HG03558 (cell line): ENCODE measurements around the gene ZSCAN9.

Source experiments
- ATAC-seq: cut with Tn5 transposase; IDR thresholded peaks from one replicate; pipeline ENCODE4 v1.9.1; 2021; ENCODE audit warnings: moderate number of reproducible peaks; ENCODE audit not compliant: unreplicated experiment; ENCODE audit errors: extremely low read depth

ZSCAN9 gene

DNA sequence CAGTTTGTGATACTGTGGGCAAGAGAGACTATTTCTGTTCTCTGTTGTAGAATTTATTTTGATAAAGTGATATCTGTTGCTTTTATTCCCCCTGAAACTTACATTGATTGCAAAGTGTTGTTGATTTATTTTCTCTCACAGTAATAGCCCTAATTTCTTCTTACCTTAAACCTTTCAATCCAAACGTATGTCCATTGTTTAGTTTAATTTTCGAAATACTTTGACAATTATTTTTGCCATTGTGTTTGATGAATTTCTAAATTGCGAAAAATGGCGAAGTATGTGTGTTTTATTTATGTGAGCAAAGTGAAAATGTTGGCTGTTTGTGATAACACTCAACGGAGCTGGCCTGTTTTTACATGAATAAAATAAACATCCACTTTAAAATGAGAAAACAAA, 41.5 kb downstream of the ZSCAN9 start:
- no peak for ATAC-seq

GRCh38 chr6:28266962-28267694, 42.1 kb downstream of the ZSCAN9 start, which contains the start of gene ZSCAN26:
ZSCAN26 (plus strand) TSS chr6:28267143; CDS start chr6:28271920, 4,777 bp downstream.
- peak; percentile 74 for ATAC-seq

- no peak for ATAC-seq
Measured at GRCh38 chr6:28267695-28268059, 42.6 kb downstream of the ZSCAN9 start.

- ATAC-seq: no peak
Measured at GRCh38 chr6:28269492-28269891, 44.4 kb downstream of the ZSCAN9 start.

DNA sequence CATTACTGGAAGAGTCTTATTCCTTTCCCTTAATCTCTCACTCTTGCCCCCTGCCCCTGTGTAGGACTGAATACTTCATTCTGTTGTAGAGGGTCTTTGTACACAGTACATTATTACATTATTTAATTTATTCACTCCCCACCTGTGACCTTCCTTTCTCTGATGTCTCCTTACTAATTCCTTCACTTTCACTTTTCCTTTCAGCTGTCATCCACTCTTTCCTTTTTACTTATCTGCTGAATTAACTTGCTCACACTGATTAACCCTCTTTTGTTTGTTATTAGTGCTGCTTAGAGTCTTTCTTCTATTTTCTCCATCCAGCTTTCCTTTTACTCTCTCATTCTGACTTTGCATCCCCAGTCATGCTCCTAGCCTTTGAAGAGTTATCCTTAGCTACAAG, 49.8 kb downstream of the ZSCAN9 start:
- no peak for ATAC-seq

DNA sequence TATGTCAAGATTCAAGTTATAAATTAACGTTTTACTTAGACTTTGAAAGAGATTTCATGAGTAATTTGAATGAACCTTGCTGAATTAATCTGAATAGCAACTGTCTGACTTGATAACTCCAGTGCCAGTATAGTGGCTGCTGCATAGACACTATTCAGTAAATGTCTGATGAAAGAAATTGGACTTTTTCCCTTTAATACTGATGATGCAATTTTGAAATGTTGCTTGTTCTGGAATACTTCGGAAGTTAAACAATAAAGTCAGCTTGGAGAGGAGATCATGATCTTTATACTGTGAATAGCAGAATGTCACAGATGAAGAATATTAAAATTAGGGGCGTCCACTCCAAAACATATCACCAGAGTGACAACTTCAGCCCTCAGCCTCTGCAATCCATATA, 52.7 kb downstream of the ZSCAN9 start:
- no peak for ATAC-seq

DNA sequence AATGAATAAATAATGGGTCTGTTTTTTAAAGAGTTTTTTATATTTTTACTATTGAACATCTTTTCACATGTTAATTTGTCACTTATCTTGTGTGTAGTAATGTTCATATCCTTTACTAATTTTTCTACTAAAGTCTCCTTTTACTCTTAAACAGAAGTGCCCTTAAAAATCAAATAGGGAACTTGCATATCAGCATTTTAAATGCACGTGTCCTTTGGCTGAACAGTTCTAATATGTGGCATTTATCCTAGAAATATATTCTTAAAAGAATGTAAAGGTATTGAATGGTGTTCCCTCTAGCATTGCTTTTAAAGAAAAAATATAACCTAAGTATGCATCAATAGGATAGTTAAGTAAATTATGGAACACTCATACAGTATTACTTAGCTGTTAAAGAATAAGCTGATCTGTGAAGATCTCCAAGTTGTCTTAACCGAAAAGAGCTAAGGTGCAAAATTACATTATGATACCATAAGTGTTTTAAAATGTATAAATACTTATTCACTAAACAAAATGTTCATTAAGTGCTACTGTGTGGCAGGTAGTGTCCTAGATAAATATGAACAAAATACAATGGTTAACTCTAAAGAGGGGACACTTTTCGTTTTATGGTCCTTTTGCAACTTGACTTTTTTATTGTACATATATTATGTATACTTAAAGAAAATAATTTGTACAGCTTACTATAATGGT, 55.7 kb downstream of the ZSCAN9 start:
- ATAC-seq: no peak

- ATAC-seq: peak; percentile 65
Measured at GRCh38 chr6:28281288-28282064, 56.4 kb downstream of the ZSCAN9 start, which contains the start of gene PGBD1. PGBD1 (plus strand) TSS chr6:28281572; CDS start chr6:28283814, 2,242 bp downstream.

DNA sequence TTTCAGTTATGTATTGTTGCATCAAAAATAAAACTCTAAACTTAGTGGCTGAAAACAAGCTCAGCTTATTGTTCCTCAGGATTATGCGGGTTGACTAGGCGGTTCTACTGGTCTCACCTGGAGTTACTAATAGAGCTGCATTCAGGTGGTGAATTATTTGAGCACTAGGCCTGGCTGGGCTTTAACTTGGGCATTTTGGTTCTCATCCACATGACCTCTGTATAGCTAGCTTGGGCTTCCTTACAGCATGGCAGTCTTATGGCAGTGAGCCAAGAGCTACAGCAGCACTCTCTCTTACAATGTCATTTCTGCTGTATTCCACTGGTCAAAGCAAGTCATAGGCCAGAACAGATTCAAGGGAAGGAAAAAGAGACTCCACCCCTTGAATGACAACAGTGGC, 57.9 kb downstream of the ZSCAN9 start:
- no peak for ATAC-seq
